ENCODE results near the gene TMEM30B.
"Not testable (repeated sequence)": the region's sequence is repeated elsewhere in the genome, so short reads cannot be mapped to it uniquely, and the experiment has no call there.

Gene TMEM30B, protein sequence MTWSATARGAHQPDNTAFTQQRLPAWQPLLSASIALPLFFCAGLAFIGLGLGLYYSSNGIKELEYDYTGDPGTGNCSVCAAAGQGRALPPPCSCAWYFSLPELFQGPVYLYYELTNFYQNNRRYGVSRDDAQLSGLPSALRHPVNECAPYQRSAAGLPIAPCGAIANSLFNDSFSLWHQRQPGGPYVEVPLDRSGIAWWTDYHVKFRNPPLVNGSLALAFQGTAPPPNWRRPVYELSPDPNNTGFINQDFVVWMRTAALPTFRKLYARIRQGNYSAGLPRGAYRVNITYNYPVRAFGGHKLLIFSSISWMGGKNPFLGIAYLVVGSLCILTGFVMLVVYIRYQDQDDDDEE

GRCh38 chr14:61281186-61281947 lies at the start of gene TMEM30B:
Gene TMEM30B, minus strand, starts transcription at chr14:61281338. Its CDS starts 191 bp downstream, at chr14:61281147.
- peak; percentile 31 for DNase-seq

DNA sequence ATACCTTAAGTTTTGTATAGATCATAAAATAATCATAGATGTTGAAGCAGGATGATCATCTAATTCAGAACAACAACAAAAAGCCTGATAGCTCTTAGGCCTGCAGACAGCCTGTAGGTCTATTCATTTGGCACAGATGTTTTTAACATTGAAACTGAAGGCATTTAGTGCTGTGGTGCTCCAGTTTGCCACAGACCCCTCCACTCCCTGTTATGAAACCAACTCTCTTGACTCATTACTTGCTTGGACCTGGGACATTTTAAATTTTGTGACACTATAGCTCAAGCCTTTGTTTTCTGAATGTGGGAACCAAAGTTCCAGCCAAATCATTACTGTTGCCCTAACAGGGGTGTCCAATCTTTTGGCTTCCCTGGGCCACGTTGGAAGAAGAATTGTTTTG lies 49.4 kb upstream of the TMEM30B start:
- no peak for DNase-seq

DNA sequence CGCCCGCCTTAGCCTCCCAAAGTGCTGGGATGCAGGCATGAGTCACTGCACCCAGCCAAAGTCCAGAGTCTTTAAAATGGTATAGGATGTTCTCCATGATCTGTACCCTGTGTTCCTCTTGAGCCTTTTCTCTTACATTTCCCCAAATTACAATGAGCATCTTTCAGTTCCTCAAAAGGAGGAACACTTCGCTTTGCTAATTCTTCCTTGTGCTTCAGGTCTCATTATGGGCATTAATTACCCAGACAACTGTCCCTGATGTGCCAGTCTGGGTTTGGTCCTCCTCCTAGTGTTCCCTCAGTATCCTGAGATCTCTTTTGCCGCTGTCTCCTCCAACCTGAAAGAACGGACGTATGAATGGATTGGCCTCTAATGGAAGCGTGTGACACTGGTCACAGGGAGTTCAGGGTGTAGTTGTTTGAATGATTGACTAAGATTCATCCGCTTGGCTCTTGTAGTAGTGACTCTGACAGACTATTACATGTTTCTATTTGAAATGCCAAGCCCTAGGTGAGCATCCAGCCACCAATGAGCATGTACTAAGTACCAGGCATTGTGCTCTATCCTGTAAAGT lies 48.4 kb upstream of the TMEM30B start:
- DNase-seq = no peak

DNA sequence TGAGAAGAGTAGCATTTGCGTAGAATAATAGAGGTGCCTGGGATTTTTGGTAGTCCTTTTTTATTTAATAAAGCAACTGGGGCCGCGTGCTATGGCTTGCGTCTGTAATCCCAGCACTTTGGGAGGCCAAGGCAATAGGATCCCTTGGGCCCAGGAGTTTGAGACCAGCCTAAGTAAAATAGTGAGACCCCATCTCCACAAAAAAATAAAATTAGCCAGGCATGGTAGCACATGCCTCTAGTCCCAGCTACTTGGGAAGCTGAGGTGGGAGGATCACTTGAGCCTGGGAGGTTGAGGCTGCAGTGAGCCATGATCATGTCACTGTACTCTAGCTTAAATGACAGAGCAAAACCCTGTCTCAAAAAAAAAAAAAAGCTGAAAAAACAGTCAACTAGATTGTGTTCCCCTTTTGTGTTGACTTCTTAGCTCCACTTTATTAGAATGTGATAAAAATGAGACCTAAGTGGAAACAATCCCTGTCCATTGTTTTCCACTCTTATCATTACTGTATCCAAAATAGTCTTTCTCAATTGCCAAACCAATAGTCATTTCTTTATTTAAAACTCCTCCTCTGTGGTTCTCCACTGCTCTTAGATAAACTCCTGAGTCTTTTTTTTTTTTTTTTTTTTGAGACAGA lies 47.6 kb upstream of the TMEM30B start:
- DNase-seq = no peak

GRCh38 chr14:61326847-61327246 lies 45.7 kb upstream of the TMEM30B start:
- no peak for DNase-seq

DNA sequence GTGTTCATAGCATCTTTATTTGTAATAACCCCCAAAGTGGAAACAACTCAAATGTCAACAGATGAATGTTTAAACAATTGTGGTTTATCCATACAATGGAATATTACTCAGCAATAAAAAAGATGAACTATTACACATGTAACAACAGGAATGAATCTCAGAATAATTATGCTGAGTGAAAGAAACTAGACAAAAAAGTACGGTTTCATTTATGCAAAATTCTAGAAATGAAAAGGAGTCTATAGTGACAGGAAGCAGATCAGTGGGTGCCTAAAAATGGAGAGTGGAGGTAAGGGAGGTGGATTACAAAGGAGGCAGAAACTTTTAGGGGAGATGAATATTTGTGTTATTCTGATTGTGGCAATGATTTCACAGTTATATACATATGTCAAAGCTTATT lies 45.0 kb upstream of the TMEM30B start:
- no peak for DNase-seq

DNA sequence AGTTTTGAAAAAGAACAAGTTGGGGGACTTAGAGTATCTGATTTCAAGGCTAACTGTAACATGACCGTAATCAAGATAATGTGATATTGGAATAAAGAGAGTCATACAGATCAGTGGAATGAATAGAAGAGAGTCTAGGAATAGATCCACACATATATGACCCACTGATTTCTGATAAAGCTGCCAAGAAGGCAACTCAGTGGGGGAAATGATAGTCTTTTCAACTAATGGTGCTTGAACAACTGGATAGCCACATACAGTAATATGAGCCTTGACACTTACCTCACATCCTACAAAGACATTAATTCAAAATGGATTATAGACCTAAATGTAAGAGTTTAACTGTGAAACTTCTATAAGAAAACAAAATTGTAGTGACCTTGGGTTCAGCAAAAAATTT lies 44.0 kb upstream of the TMEM30B start:
- no peak for DNase-seq

GRCh38 chr14:61323970-61324369 lies 42.8 kb upstream of the TMEM30B start:
- DNase-seq = no peak

- DNase-seq = peak; percentile 41
Measured at GRCh38 chr14:61322799-61323290, 41.7 kb upstream of the TMEM30B start.

DNA sequence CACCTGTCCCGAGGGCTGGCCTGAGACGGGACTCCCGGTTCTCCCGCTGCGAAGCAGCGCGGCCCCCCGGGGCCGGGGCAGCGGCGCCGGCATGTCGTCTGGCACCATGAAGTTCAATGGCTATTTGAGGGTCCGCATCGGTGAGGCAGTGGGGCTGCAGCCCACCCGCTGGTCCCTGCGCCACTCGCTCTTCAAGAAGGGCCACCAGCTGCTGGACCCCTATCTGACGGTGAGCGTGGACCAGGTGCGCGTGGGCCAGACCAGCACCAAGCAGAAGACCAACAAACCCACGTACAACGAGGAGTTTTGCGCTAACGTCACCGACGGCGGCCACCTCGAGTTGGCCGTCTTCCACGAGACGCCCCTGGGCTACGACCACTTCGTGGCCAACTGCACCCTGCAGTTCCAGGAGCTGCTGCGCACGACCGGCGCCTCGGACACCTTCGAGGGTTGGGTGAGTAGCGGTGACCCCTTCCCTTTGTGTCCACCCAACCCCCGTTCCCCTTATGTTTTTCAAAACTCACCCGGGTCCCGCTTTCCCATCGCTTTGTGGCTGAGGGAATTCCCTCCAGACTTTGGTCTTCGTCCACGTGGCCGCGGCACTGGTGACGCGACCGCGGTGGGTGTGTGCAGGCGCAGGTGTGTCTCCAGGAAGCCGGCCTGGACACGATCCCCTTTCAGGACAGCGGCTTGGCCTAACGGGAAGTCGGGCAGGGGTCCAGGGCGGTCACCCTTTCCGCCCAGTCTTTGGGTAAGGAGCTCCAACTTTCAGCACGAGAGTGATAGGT lies 41.1 kb upstream of the TMEM30B start:
- DNase-seq = no peak

GRCh38 chr14:61321385-61322010 lies 40.4 kb upstream of the TMEM30B start, which contains the start of gene PRKCH:
Gene PRKCH, plus strand, starts transcription at chr14:61321579. Its CDS starts 523 bp downstream, at chr14:61322102.
- DNase-seq = peak; percentile 85

DNA sequence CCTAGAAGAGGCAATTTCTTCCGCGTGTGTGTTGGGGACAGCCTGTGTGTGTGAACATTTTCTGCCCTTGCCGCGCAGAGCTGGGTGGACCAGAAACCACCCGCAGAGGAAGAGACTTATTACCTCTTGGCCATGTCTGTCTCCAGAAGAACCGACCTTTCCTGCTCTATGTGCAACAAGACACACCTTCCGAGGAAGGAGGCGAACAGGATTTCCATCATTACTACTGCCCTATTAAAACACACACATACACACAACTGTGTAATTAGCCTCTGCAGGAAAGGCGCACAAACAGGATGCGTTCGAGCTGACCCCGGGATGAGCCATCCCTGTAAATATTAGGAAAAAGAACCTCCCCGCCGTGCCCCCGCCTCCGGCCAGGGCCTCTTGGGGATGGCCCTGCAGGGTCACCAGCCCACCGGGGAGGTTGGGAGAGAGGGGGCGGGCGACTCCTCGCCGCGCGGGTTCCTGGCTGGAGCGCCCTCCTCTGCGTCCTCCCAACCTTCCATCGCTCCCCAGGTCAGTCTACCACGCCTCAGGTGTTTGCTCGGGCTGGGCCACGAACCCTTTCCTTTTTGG lies 39.8 kb upstream of the TMEM30B start:
- no peak for DNase-seq

DNA sequence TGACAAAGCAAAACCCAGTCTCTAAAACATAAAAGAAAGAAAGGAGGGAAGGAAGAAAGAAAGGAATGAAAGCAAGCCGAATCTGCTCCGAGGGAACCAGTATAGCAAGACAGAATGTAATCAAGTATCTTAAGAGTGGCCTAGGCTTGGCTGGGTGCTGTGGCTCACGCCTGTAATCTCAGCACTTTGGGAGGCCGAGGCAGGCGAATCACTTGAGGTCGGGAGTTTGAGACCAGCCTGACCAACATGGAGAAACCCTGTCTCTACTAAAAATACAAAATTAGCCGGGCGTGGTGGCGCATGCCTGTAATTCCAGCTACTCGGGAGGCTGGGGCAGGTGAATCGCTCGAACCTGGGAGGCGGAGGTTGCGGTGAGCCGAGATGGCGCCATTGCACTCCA lies 39.0 kb upstream of the TMEM30B start:
- DNase-seq = not testable (repeated sequence)

DNA sequence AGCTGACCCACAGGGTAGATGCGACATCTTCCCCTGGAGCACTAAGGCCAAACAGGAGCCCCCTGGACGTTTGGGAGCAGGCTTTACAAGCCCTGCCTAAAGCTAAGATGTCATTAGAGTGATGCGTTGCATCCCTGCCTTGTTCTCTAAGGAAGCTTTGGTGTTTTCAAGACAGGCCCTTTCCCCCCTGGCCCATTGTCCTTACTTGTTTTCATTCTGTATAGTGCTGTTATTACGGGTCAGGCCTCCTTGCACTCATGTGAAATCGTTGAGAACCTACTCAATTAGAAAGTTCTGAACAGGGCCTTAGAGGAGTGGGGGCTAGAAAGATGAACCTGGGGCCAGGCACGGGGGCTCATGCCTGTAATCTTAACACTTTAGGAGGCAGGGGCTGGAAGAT lies 38.6 kb upstream of the TMEM30B start:
- no peak for DNase-seq

DNA sequence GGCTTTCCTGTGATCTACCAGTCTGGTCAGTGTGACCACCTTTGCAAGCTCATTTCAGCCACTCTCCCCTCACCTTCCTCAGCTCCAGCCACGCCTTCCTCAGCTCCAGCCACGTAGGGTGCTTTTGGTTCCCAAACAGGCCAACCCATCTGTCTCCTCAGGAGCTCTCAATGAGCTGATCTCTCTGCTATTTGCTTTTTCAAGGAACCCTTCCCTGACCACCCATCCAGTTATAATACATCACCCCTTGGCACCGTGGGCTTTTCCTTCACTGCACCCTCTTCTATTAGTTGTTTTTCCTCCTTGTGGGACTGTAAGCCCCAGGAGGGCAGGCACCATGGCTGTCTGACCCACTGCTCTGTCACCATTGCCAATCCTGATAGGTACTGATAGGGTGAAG lies 37.9 kb upstream of the TMEM30B start:
- no peak for DNase-seq

- DNase-seq = no peak
Measured at GRCh38 chr14:61315313-61315712, 34.2 kb upstream of the TMEM30B start.

GRCh38 chr14:61308701-61309100 lies 27.6 kb upstream of the TMEM30B start:
- not testable (repeated sequence) for DNase-seq

DNA sequence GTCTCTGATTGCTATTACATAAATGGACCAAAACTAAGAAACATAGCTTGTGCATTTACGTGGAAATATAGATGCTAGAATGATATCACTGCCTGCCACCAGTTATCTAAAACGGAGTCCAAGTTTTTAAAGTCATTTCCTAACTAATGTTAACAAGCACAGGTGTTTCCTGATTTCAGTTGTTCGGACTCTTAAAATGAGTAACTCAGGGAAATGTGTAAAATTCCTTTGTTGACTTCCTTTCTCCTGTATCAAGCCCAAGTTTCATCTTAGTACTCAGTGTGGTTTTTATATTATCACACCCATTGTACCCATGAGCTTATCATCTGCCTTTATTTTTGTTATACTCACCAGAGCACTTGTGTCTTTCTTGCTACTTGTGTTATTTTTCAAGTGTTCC lies 27.1 kb upstream of the TMEM30B start:
- DNase-seq = no peak

DNA sequence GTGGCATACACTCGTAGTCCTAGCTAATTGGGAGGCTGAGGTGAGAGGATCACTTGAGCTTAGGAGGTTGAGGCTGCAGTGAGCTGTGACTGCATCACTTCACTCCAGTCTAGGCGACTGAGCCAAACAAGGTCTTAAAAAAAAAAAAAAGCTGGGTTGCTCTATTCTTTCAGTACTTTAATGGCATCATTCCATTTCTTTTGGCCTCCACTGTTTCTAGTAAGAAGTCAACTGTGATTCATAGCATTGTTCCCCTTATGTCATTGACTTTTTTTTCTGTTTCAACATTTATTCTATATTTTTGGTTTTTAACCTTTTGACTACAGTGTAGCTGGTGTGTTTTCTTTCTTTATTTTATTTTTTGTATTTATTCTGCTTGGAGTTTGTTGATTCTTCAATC lies 23.6 kb upstream of the TMEM30B start:
- DNase-seq = no peak

GRCh38 chr14:61300754-61301153 lies 19.6 kb upstream of the TMEM30B start:
- DNase-seq = no peak

GRCh38 chr14:61300209-61300608 lies 19.1 kb upstream of the TMEM30B start:
- no peak for DNase-seq
